ENCODE measurements around the gene ADGRF4.
"Not testable (repeated sequence)": the region's sequence is repeated elsewhere in the genome, so short reads cannot be mapped to it uniquely, and the experiment has no call there.

The ADGRF4 gene

GRCh38 chr6:47743744-47744143 lies 45.4 kb downstream of the ADGRF4 start:
- no peak overlapping the region for H3K4me3 ChIP-seq (ENCODE audit: low read length)
- TF ChIP-seq CTCF (conservative IDR thresholded peaks at IDR 0.05; ENCODE audit: low read length): no peak
- DNase-seq (ENCODE audit: low read depth): peak; percentile 13

GRCh38 chr6:47745269-47745668 lies 46.9 kb downstream of the ADGRF4 start:
- H3K4me3 ChIP-seq (ENCODE audit: low read length); DNase-seq (ENCODE audit: low read depth): not testable (repeated sequence)

- no peak for TF ChIP-seq CTCF (conservative IDR thresholded peaks at IDR 0.05; ENCODE audit: low read length)
- no peak overlapping the region for H3K4me3 ChIP-seq (ENCODE audit: low read length)
Observed at GRCh38 chr6:47749757-47750156, 51.4 kb downstream of the ADGRF4 start.

DNA sequence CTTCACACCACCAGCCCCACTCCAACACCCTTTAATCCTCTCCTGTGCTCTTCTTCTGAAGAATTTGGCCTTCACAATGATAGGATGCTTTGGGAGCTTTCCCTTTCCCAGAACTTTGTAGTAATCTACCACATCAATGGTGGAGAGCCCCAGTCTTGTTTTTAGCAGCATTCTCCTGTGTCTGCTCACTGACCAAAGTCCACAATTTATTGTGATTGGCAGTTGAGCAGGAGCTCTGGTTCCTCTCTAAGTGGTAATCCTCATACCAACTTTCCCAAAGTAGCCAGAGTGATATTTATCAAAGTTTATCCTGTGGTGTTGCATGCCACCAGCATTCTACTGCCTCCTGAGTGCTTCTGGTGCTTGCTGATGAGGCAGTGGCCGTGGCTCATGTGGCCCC lies 54.4 kb downstream of the ADGRF4 start:
- TF ChIP-seq CTCF (conservative IDR thresholded peaks at IDR 0.05; ENCODE audit: low read length): no peak
- DNase-seq (ENCODE audit: low read depth): no peak
- no peak overlapping the region for H3K4me3 ChIP-seq (ENCODE audit: low read length)

More at GRCh38 chr6:47749757-47750156, 51.4 kb downstream of the ADGRF4 start:
- DNase-seq (ENCODE audit: low read depth): no peak

GRCh38 chr6:47759364-47759763 lies 61.0 kb downstream of the ADGRF4 start:
- H3K4me3 ChIP-seq (ENCODE audit: low read length): no peak overlapping the region
- no peak for TF ChIP-seq CTCF (conservative IDR thresholded peaks at IDR 0.05; ENCODE audit: low read length)
- no peak for DNase-seq (ENCODE audit: low read depth)

- DNase-seq (ENCODE audit: low read depth): no peak
- TF ChIP-seq CTCF (conservative IDR thresholded peaks at IDR 0.05; ENCODE audit: low read length): no peak
Observed at GRCh38 chr6:47762502-47762901, 64.1 kb downstream of the ADGRF4 start.

DNA sequence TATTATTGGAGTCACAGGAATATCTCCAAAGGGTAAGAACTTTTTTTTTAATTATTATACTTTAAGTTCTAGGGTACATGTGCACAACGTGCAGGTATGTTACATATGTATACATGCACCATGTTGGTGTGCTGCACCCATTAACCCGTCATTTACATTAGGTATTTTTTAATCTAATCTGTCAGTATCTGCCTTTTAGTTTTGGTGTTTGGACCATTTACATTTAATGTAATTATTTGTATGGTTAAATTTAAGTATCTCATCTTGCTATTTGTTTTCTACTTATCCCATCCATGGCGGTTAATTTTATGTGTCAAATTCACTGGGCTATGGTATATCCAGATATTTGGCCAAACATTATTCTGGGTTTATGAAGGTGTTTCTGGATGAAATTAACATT lies 68.1 kb downstream of the ADGRF4 start:
- DNase-seq (ENCODE audit: low read depth): no peak
- no peak overlapping the region for H3K4me3 ChIP-seq (ENCODE audit: low read length)
- no peak for TF ChIP-seq CTCF (conservative IDR thresholded peaks at IDR 0.05; ENCODE audit: low read length)

More at GRCh38 chr6:47762502-47762901, 64.1 kb downstream of the ADGRF4 start:
- no peak overlapping the region for H3K4me3 ChIP-seq (ENCODE audit: low read length)

- no peak for TF ChIP-seq CTCF (conservative IDR thresholded peaks at IDR 0.05; ENCODE audit: low read length)
- H3K4me3 ChIP-seq (ENCODE audit: low read length): no peak overlapping the region
- no peak for DNase-seq (ENCODE audit: low read depth)
Observed at GRCh38 chr6:47767102-47767501, 68.7 kb downstream of the ADGRF4 start.

All from AG10803 (cell line).